Measurements from ENCODE around the gene TMPRSS7.

- TF ChIP-seq CTCF (IDR thresholded peaks at IDR 0.05) (no peak), POLR2A (IDR thresholded peaks at IDR 0.05) (no peak)
Measured at GRCh38 chr3:112002096-112002971, 32.2 kb upstream of the TMPRSS7 start.

Data from Peyer's patch (tissue), 4 donors.